Smooth muscle cell (in vitro differentiated cells): ENCODE data around the gene KIF25. TPM values are rescaled to one million over a fixed set of nuclear protein-coding genes. Genes with fewer than 3 reads are reported as not detected.

ENCODE experiments used
- DNase-seq: peaks from one replicate; lab custom pipeline; 2025; ENCODE audit not compliant: unreplicated experiment; lab: John Stamatoyannopoulos, UW
- H2AFZ ChIP-seq: fragments of 200-600 bp; sonication (generic); 2 replicates; pipeline ENCODE4 v1.6.0; 2016; ENCODE audit warnings: antibody characterized with exemption, low read depth, mild to moderate bottlenecking
- H3F3A ChIP-seq: fragments of 200-600 bp; sonication (generic); 2 replicates; pipeline ENCODE4 v1.6.0; 2017; ENCODE audit warnings: antibody characterized with exemption, low read depth
- H3K27ac ChIP-seq: fragments of 200-600 bp; sonication (generic); 2 replicates; pipeline ENCODE4 v1.5.1; 2016; ENCODE audit warnings: low read depth, mild to moderate bottlenecking
- H3K27me3 ChIP-seq: fragments of 200-600 bp; sonication (generic); 2 replicates; pipeline ENCODE4 v1.6.1; 2016; ENCODE audit warnings: low read depth, mild to moderate bottlenecking
- H3K36me3 ChIP-seq: fragments of 200-600 bp; sonication (generic); 2 replicates; pipeline ENCODE4 v1.5.1; 2016; ENCODE audit warnings: low read depth
- H3K4me1 ChIP-seq: fragments of 200-600 bp; sonication (generic); 2 replicates; pipeline ENCODE4 v1.5.1; 2016; ENCODE audit warnings: low read depth
- H3K4me2 ChIP-seq: fragments of 200-600 bp; sonication (generic); 2 replicates; pipeline ENCODE4 v1.6.0; 2016; ENCODE audit warnings: mild to moderate bottlenecking
- H3K4me3 ChIP-seq: fragments of 200-600 bp; sonication (generic); 2 replicates; pipeline ENCODE4 v1.5.1; 2016; ENCODE audit warnings: mild to moderate bottlenecking
- H3K79me2 ChIP-seq: fragments of 200-600 bp; sonication (generic); 2 replicates; pipeline ENCODE4 v1.6.0; 2016; ENCODE audit warnings: low read depth, mild to moderate bottlenecking
- H3K9ac ChIP-seq: fragments of 200-600 bp; sonication (generic); 2 replicates; pipeline ENCODE4 v1.6.0; 2016; ENCODE audit warnings: low read depth
- H3K9me3 ChIP-seq: fragments of 200-600 bp; sonication (generic); replicated peaks from 2 replicates; pipeline ENCODE4 v1.5.1; 2016; ENCODE audit warnings: low read depth
- H4K20me1 ChIP-seq: fragments of 200-600 bp; sonication (generic); 2 replicates; pipeline ENCODE4 v1.6.0; 2016; ENCODE audit warnings: low read depth
- CTCF ChIP-seq: fragments of 200-600 bp; sonication (generic); IDR thresholded peaks from 2 replicates; pipeline ENCODE4 v1.5.1; 2017; ENCODE audit warnings: borderline replicate concordance, mild to moderate bottlenecking, antibody characterized with exemption; ENCODE audit not compliant: insufficient read depth, poor library complexity, severe bottlenecking
- WGBS: methylation state at CpG from one replicate; pipeline ENCODE4 v1.1.7; 2016; ENCODE audit warnings: low lambda C conversion rate; 5-methylcytosine and 5-hydroxymethylcytosine counted together
- polyA plus RNA-seq: library from polyadenylated mRNA; unstranded; fragments of >200 nt; fragmentation: Nextera tagmentation; extraction: Ambion mirVana; gene quantifications from 2 replicates; pipeline ENCODE4 v1.2.1, GENCODE V29; 2016
- total RNA-seq: library from RNA; depleted of rRNA; stranded (reverse); fragments of >200 nt; gene quantifications from 2 replicates; pipeline ENCODE4 v1.2.3, GENCODE V29; 2014

Gene KIF25
- total and polyA plus RNA-seq, 2 experiments from 2014 or later: 0.22 to 1.5 TPM

GRCh38 chr6:168045141-168045691 is 47.7 kb downstream of the KIF25 start:
- Histone ChIP-seq H3K27me3 (no peaks in the 10 kb centered on the region), H3K4me1 (no peaks in the 10 kb centered on the region), H3K9me3 (peaks cover 5% of the 10 kb centered on the region), H3K4me3 (no peak overlapping the region), H3K4me2 (no peak overlapping the region), H3K79me2 (no peaks in the 10 kb centered on the region), H3K27ac (no peak overlapping the region), H3K9ac (no peak overlapping the region), H3F3A (no peaks in the 10 kb centered on the region), H2AFZ (no peak overlapping the region), H3K36me3 (no peaks in the 10 kb centered on the region), H4K20me1 (no peaks in the 10 kb centered on the region)
- 94% methylated on average over 19 of the region's 19 CpGs for WGBS
- no peak for TF ChIP-seq CTCF
- no peak for DNase-seq

GRCh38 chr6:168045706-168046620 is 48.5 kb downstream of the KIF25 start:
- Histone ChIP-seq H3K79me2 (no peaks in the 10 kb centered on the region), H3K4me3 (no peak overlapping the region), H3F3A (no peaks in the 10 kb centered on the region), H3K4me2 (no peak overlapping the region), H3K36me3 (no peaks in the 10 kb centered on the region), H3K9me3 (peaks cover 3% of the 10 kb centered on the region), H4K20me1 (no peaks in the 10 kb centered on the region), H3K4me1 (no peaks in the 10 kb centered on the region), H3K27me3 (no peaks in the 10 kb centered on the region), H3K27ac (no peak overlapping the region), H2AFZ (no peak overlapping the region), H3K9ac (no peak overlapping the region)
- 92% methylated on average over 20 of the region's 20 CpGs for WGBS
- no peak for DNase-seq
- TF ChIP-seq CTCF: no peak

GRCh38 chr6:168046696-168047095 is 49.2 kb downstream of the KIF25 start:
- no peak for DNase-seq
- WGBS: 97% methylated on average over 3 of the region's 3 CpGs
- Histone ChIP-seq H2AFZ (no peak overlapping the region), H3K4me1 (no peaks in the 10 kb centered on the region), H3F3A (no peaks in the 10 kb centered on the region), H4K20me1 (no peaks in the 10 kb centered on the region), H3K36me3 (no peaks in the 10 kb centered on the region), H3K9ac (no peak overlapping the region), H3K27ac (no peak overlapping the region), H3K4me3 (no peak overlapping the region), H3K9me3 (no peaks in the 10 kb centered on the region), H3K27me3 (no peaks in the 10 kb centered on the region), H3K79me2 (no peaks in the 10 kb centered on the region), H3K4me2 (no peak overlapping the region)
- TF ChIP-seq CTCF: no peak
